Measurements from ENCODE around the gene MACROD1. TPM values are rescaled to one million over a fixed set of nuclear protein-coding genes. Genes with fewer than 3 reads are reported as not detected.

The MACROD1 gene
- total RNA-seq, 2 experiments from 2014 or later = 6.0 to 6.3 TPM

GRCh38 chr11:64101461-64101860, 64.5 kb downstream of the MACROD1 start:
- no peaks in the 10 kb centered on the region for H3K4me1 Mint-ChIP-seq (ENCODE audit: low read depth)
- H3K27ac Mint-ChIP-seq = no peak overlapping the region
- Histone ChIP-seq H3K27ac (ENCODE audit: low read depth in 1 of 2, low read length in 2 of 2) (no peak overlapping the region), H3K9me3 (ENCODE audit: control insufficient read depth in 1 of 2, insufficient read depth in 1 of 2, low read length in 2 of 2) (no peaks in the 10 kb centered on the region), H3K36me3 (ENCODE audit: insufficient read depth, low read length) (no peaks in the 10 kb centered on the region), H3K4me3 (ENCODE audit: low read length) (no peak overlapping the region), H3K27me3 (ENCODE audit: control insufficient read depth in 1 of 2, insufficient read depth in 2 of 2, low read length in 2 of 2) (no peaks in the 10 kb centered on the region), H3K4me1 (ENCODE audit: insufficient read depth, low read length) (no peaks in the 10 kb centered on the region)
- H3K27me3 Mint-ChIP-seq = no peaks in the 10 kb centered on the region
- ChIA-PET POLR2A (no interaction called here), CTCF (no interaction called here)
- no peaks in the 10 kb centered on the region for H3K36me3 Mint-ChIP-seq (ENCODE audit: low read depth)
- no peak overlapping the region for H3K4me3 Mint-ChIP-seq
- no peak for DNase-seq
- ATAC-seq (ENCODE audit: poor library complexity) = no peak
- intact Hi-C loops (cut with DNase I, micrococcal nuclease) = no loop called here
- no peak for TF ChIP-seq CTCF (IDR thresholded peaks at IDR 0.05)
- H3K9me3 Mint-ChIP-seq = no peaks in the 10 kb centered on the region

- intact Hi-C loops (cut with DNase I, micrococcal nuclease) = no loop called here
- Mint-ChIP-seq H3K36me3 (ENCODE audit: low read depth) (no peaks in the 10 kb centered on the region), H3K4me3 (no peak overlapping the region), H3K9me3 (no peaks in the 10 kb centered on the region), H3K27me3 (no peaks in the 10 kb centered on the region), H3K4me1 (ENCODE audit: low read depth) (no peaks in the 10 kb centered on the region), H3K27ac (no peak overlapping the region)
- no peaks in the 10 kb centered on the region for H3K27me3 ChIP-seq (ENCODE audit: control insufficient read depth in 1 of 2, insufficient read depth in 2 of 2, low read length in 2 of 2)
- no peaks in the 10 kb centered on the region for H3K36me3 ChIP-seq (ENCODE audit: insufficient read depth, low read length)
- ATAC-seq (ENCODE audit: poor library complexity) = no peak
- H3K4me3 ChIP-seq (ENCODE audit: low read length) = no peak overlapping the region
- POLR2A ChIA-PET = no interaction called here
- TF ChIP-seq CTCF (IDR thresholded peaks at IDR 0.05) = no peak
- no peak overlapping the region for H3K27ac ChIP-seq (ENCODE audit: low read depth in 1 of 2, low read length in 2 of 2)
- DNase-seq = no peak
- H3K9me3 ChIP-seq (ENCODE audit: control insufficient read depth in 1 of 2, insufficient read depth in 1 of 2, low read length in 2 of 2) = no peaks in the 10 kb centered on the region
- H3K4me1 ChIP-seq (ENCODE audit: insufficient read depth, low read length) = no peaks in the 10 kb centered on the region
- CTCF ChIA-PET = no interaction called here
These were observed 65.0 kb downstream of the MACROD1 start for GRCh38 chr11:64100782-64101353.

- DNase-seq (no peak), ATAC-seq (ENCODE audit: poor library complexity) (no peak)
- Histone ChIP-seq H3K9me3 (ENCODE audit: control insufficient read depth in 1 of 2, insufficient read depth in 1 of 2, low read length in 2 of 2) (no peaks in the 10 kb centered on the region), H3K27ac (ENCODE audit: low read depth in 1 of 2, low read length in 2 of 2) (no peak overlapping the region), H3K4me1 (ENCODE audit: insufficient read depth, low read length) (no peaks in the 10 kb centered on the region), H3K36me3 (ENCODE audit: insufficient read depth, low read length) (no peaks in the 10 kb centered on the region), H3K27me3 (ENCODE audit: control insufficient read depth in 1 of 2, insufficient read depth in 2 of 2, low read length in 2 of 2) (no peaks in the 10 kb centered on the region), H3K4me3 (ENCODE audit: low read length) (no peak overlapping the region)
- no peak for TF ChIP-seq CTCF (IDR thresholded peaks at IDR 0.05)
- no peaks in the 10 kb centered on the region for H3K9me3 Mint-ChIP-seq
- no peaks in the 10 kb centered on the region for H3K4me1 Mint-ChIP-seq (ENCODE audit: low read depth)
- H3K4me3 Mint-ChIP-seq = no peak overlapping the region
- intact Hi-C loops (cut with DNase I, micrococcal nuclease) = no loop called here
- H3K27ac Mint-ChIP-seq = no peak overlapping the region
- ChIA-PET POLR2A (no interaction called here), CTCF (no interaction called here)
- H3K36me3 Mint-ChIP-seq (ENCODE audit: low read depth) = no peaks in the 10 kb centered on the region
- no peaks in the 10 kb centered on the region for H3K27me3 Mint-ChIP-seq
These were observed 65.6 kb downstream of the MACROD1 start for GRCh38 chr11:64100360-64100759.
